GM19238 (cell line): ENCODE results near the gene POFUT2.

Experiments
- DNase-seq: peaks from one replicate; pipeline ENCODE4 v3.0.0; 2011; ENCODE audit warnings: low spot score; ENCODE audit not compliant: insufficient read length

POFUT2 gene

GRCh38 chr21:45287438-45288391 is at the start of gene POFUT2:
TSS of gene POFUT2 (minus strand) at chr21:45287895. CDS start at chr21:45287871, 24 bp downstream.
- DNase-seq, result peak; percentile 99

- no peak for DNase-seq
Observed at GRCh38 chr21:45336870-45337269, 49.2 kb upstream of the POFUT2 start.

- DNase-seq, result no peak
Observed at GRCh38 chr21:45336535-45336810, 48.8 kb upstream of the POFUT2 start.

- DNase-seq, result no peak
Observed at GRCh38 chr21:45335761-45336534, 48.3 kb upstream of the POFUT2 start.

GRCh38 chr21:45335151-45335760 is 47.6 kb upstream of the POFUT2 start:
- no peak for DNase-seq

- DNase-seq, result no peak
Observed at GRCh38 chr21:45334591-45335081, 46.9 kb upstream of the POFUT2 start.

GRCh38 chr21:45334134-45334533 is 46.4 kb upstream of the POFUT2 start:
- DNase-seq, result no peak

GRCh38 chr21:45333583-45334121 is 46.0 kb upstream of the POFUT2 start:
- no peak for DNase-seq

- DNase-seq, result no peak
Observed at GRCh38 chr21:45332981-45333582, 45.4 kb upstream of the POFUT2 start.

- no peak for DNase-seq
Observed at GRCh38 chr21:45332415-45332814, 44.7 kb upstream of the POFUT2 start.

- DNase-seq, result no peak
Observed at GRCh38 chr21:45331531-45332147, 43.9 kb upstream of the POFUT2 start.

GRCh38 chr21:45330851-45331261 is 43.2 kb upstream of the POFUT2 start:
- no peak for DNase-seq

GRCh38 chr21:45330075-45330781 is 42.5 kb upstream of the POFUT2 start:
- no peak for DNase-seq

- no peak for DNase-seq
Observed at GRCh38 chr21:45329261-45330074, 41.8 kb upstream of the POFUT2 start.

- DNase-seq, result no peak
Observed at GRCh38 chr21:45328198-45329091, 40.8 kb upstream of the POFUT2 start.

GRCh38 chr21:45327441-45328197 is 39.9 kb upstream of the POFUT2 start:
- no peak for DNase-seq

GRCh38 chr21:45326891-45327440 is 39.3 kb upstream of the POFUT2 start:
- no peak for DNase-seq
